Neural cell (in vitro differentiated cells): ENCODE measurements around the gene OXCT1. TPM values are rescaled to one million over a fixed set of nuclear protein-coding genes. Genes with fewer than 3 reads are reported as not detected.
A peak's percentile ranks its signal among the peaks of the same experiment; 100 is the strongest.

Experiments
- H2AFZ ChIP-seq: fragments of 200-600, 300-800 bp; sonication (generic), shearing (Covaris generic); 2 replicates; pipeline ENCODE4 v1.6.0; 2014; ENCODE audit warnings: low read depth, mild to moderate bottlenecking, antibody characterized with exemption, low read length, moderate library complexity
- H3F3A ChIP-seq: fragments of 200-600 bp; shearing (Covaris generic); 2 replicates; pipeline ENCODE4 v1.6.1; 2016; ENCODE audit warnings: mild to moderate bottlenecking, moderate library complexity, mixed read lengths, antibody characterized with exemption, low read length; ENCODE audit not compliant: insufficient read depth, poor library complexity, severe bottlenecking
- H3K27ac ChIP-seq: fragments of 200-600, 300-800 bp; sonication (generic), shearing (Covaris generic); 2 replicates; pipeline ENCODE4 v1.5.1; 2014; ENCODE audit warnings: mild to moderate bottlenecking, low read length, moderate library complexity
- H3K27me3 ChIP-seq: fragments of 300-800, 200-600 bp; sonication (generic), shearing (Covaris generic); 2 replicates; pipeline ENCODE4 v1.6.0; 2014; ENCODE audit warnings: mild to moderate bottlenecking, low read depth, low read length, moderate library complexity; ENCODE audit not compliant: insufficient read depth
- H3K36me3 ChIP-seq: fragments of 300-800, 200-600 bp; sonication (generic), shearing (Covaris generic); 2 replicates; pipeline ENCODE4 v1.5.1; 2014; ENCODE audit warnings: mild to moderate bottlenecking, antibody characterized with exemption, low read length, moderate library complexity; ENCODE audit not compliant: insufficient read depth
- H3K4me2 ChIP-seq: fragments of 300-800, 200-600 bp; sonication (generic), shearing (Covaris generic); 2 replicates; pipeline ENCODE4 v1.6.0; 2014; ENCODE audit warnings: mild to moderate bottlenecking, low read length
- H3K4me3 ChIP-seq: fragments of 300-800, 200-600 bp; sonication (generic), shearing (Covaris generic); 2 replicates; pipeline ENCODE4 v1.5.1; 2014; ENCODE audit warnings: mild to moderate bottlenecking, low read length, moderate library complexity
- H3K79me2 ChIP-seq: fragments of 200-600 bp; shearing (Covaris generic); replicated peaks from 2 replicates; pipeline ENCODE4 v1.6.0; 2014; ENCODE audit warnings: mild to moderate bottlenecking, low read length, moderate library complexity; ENCODE audit not compliant: insufficient read depth
- H3K9ac ChIP-seq: fragments of 300-800, 200-600 bp; sonication (generic), shearing (Covaris generic); 2 replicates; pipeline ENCODE4 v1.6.1; 2016; ENCODE audit warnings: mild to moderate bottlenecking, low read length, mixed read lengths
- H3K9me2 ChIP-seq: fragments of 200-600 bp; shearing (Covaris generic); 2 replicates; pipeline ENCODE4 v1.6.1; 2016; ENCODE audit warnings: mild to moderate bottlenecking, low read length, mixed read lengths; ENCODE audit not compliant: insufficient read depth
- H3K9me3 ChIP-seq: fragments of 200-600, 300-800 bp; sonication (generic), shearing (Covaris generic); 2 replicates; pipeline ENCODE4 v1.6.1; 2016; ENCODE audit warnings: mild to moderate bottlenecking, mixed run types, low read length, moderate library complexity, mixed read lengths
- H4K20me1 ChIP-seq: fragments of 200-600 bp; shearing (Covaris generic); 2 replicates; pipeline ENCODE4 v1.6.1; 2016; ENCODE audit warnings: mild to moderate bottlenecking, mixed run types; ENCODE audit not compliant: insufficient read depth
- CTCF ChIP-seq: fragments of 450-650 bp; IDR thresholded peaks from 2 replicates; pipeline ENCODE4 v1.5.1; 2014; ENCODE audit warnings: antibody characterized with exemption, mild to moderate bottlenecking, moderate library complexity; ENCODE audit not compliant: poor library complexity, severe bottlenecking
- EP300 ChIP-seq: fragments of 450-650 bp; conservative IDR thresholded peaks from 2 replicates; pipeline ENCODE4 v1.6.1; 2014; ENCODE audit warnings: antibody characterized with exemption, mild to moderate bottlenecking, moderate library complexity; ENCODE audit not compliant: poor library complexity, severe bottlenecking
- EZH2 ChIP-seq: fragments of 200-600, 300-800 bp; shearing (Covaris generic), sonication (generic); IDR thresholded peaks from 2 replicates; pipeline ENCODE4 v1.6.1; 2014; ENCODE audit warnings: antibody characterized with exemption, low read length, borderline replicate concordance, mild to moderate bottlenecking; ENCODE audit not compliant: insufficient read depth, poor library complexity, severe bottlenecking
- MXI1 ChIP-seq: fragments of 450-650 bp; conservative IDR thresholded peaks from 2 replicates; pipeline ENCODE4 v1.6.1; 2014; ENCODE audit warnings: antibody characterized with exemption, mild to moderate bottlenecking; ENCODE audit not compliant: poor library complexity, severe bottlenecking
- POLR2AphosphoS5 ChIP-seq: IDR thresholded peaks from 2 replicates; pipeline ENCODE4 v1.6.1; 2012
- RAD21 ChIP-seq: fragments of 450-650 bp; conservative IDR thresholded peaks from 2 replicates; pipeline ENCODE4 v1.6.1; 2014; ENCODE audit warnings: antibody characterized with exemption, mild to moderate bottlenecking, moderate library complexity
- REST ChIP-seq: IDR thresholded peaks from 2 replicates; pipeline ENCODE4 v1.6.1; 2012; ENCODE audit warnings: borderline replicate concordance
- SMC3 ChIP-seq: fragments of 450-650 bp; conservative IDR thresholded peaks from 2 replicates; pipeline ENCODE4 v1.6.1; 2014; ENCODE audit warnings: antibody characterized with exemption, mild to moderate bottlenecking, moderate library complexity; ENCODE audit not compliant: poor library complexity
- TAF1 ChIP-seq: IDR thresholded peaks from 2 replicates; pipeline ENCODE4 v1.6.1; 2012; ENCODE audit warnings: low read depth
- polyA plus RNA-seq: library from polyadenylated mRNA; depleted of rRNA; stranded (reverse); fragments of >200 nt; gene quantifications from 2 replicates; pipeline ENCODE4 v1.2.3, GENCODE V29; 2014

The OXCT1 gene
- polyA plus RNA-seq, 1 donor from 2014 or later, result 90.5 TPM

- Histone ChIP-seq H3K36me3 (no peaks in the 10 kb centered on the region), H3K9me3 (no peaks in the 10 kb centered on the region), H3K4me2 (no peak overlapping the region), H3K9me2 (no peaks in the 10 kb centered on the region), H3K79me2 (no peaks in the 10 kb centered on the region), H3F3A (peaks cover 6% of the 10 kb centered on the region), H3K9ac (no peak overlapping the region), H2AFZ (no peak overlapping the region), H3K27ac (no peak overlapping the region), H3K4me3 (no peak overlapping the region), H4K20me1 (no peaks in the 10 kb centered on the region), H3K27me3 (no peaks in the 10 kb centered on the region)
- TF ChIP-seq TAF1, result no peak
- TF ChIP-seq POLR2AphosphoS5, result no peak
- no peak for TF ChIP-seq EZH2
- TF ChIP-seq RAD21, result no peak
- no peak for TF ChIP-seq EP300
- TF ChIP-seq SMC3, result no peak
Observed at GRCh38 chr5:41871852-41872251, 1.6 kb upstream of the OXCT1 start.

- H3F3A ChIP-seq, result peaks cover 6% of the 10 kb centered on the region
Observed at GRCh38 chr5:41870627-41871048, 413 bp upstream of the OXCT1 start.

GRCh38 chr5:41869151-41869723 is 988 bp downstream of the OXCT1 start:
- H3K27ac ChIP-seq, result peak overlapping the region; percentile 84
- no peaks in the 10 kb centered on the region for H3K36me3 ChIP-seq
- H3K9ac ChIP-seq, result peak overlapping the region; percentile 86
- TF ChIP-seq REST, result no peak
- TF ChIP-seq SMC3, result no peak
- TF ChIP-seq EP300, result no peak
- no peak for TF ChIP-seq CTCF
- TF ChIP-seq TAF1, result no peak
- TF ChIP-seq MXI1, result no peak
- TF ChIP-seq POLR2AphosphoS5, result no peak
- no peak for TF ChIP-seq EZH2
- no peak for TF ChIP-seq RAD21
- no peaks in the 10 kb centered on the region for H3K9me2 ChIP-seq
- no peaks in the 10 kb centered on the region for H3K27me3 ChIP-seq
- H3K4me2 ChIP-seq, result peak overlapping the region; percentile 67
- H3K9me3 ChIP-seq, result no peaks in the 10 kb centered on the region
- no peaks in the 10 kb centered on the region for H3K79me2 ChIP-seq
- peak overlapping the region; percentile 86 for H3K4me3 ChIP-seq
- H3F3A ChIP-seq, result peaks cover 6% of the 10 kb centered on the region
- H4K20me1 ChIP-seq, result no peaks in the 10 kb centered on the region
- peak overlapping the region; percentile 90 for H2AFZ ChIP-seq

More at GRCh38 chr5:41870627-41871048, 413 bp upstream of the OXCT1 start:
- peak overlapping the region; percentile 90 for H2AFZ ChIP-seq
- no peaks in the 10 kb centered on the region for H4K20me1 ChIP-seq
- peak overlapping the region; percentile 84 for H3K27ac ChIP-seq
- H3K79me2 ChIP-seq, result no peaks in the 10 kb centered on the region
- H3K4me2 ChIP-seq, result peak overlapping the region; percentile 48
- no peaks in the 10 kb centered on the region for H3K9me2 ChIP-seq
- TF ChIP-seq EZH2, result no peak
- peak; percentile 21 for TF ChIP-seq MXI1
- H3K4me3 ChIP-seq, result peak overlapping the region; percentile 86
- H3K27me3 ChIP-seq, result no peaks in the 10 kb centered on the region
- H3K36me3 ChIP-seq, result no peaks in the 10 kb centered on the region
- no peaks in the 10 kb centered on the region for H3K9me3 ChIP-seq
- H3K9ac ChIP-seq, result peak overlapping the region; percentile 86
